GM21526 (cell line): Measurements from ENCODE around the gene PIK3AP1.
"Not testable (repeated sequence)": the region's sequence is repeated elsewhere in the genome, so short reads cannot be mapped to it uniquely, and the experiment has no call there.

ENCODE experiments used
- ATAC-seq: cut with Tn5 transposase; IDR thresholded peaks from one replicate; pipeline ENCODE4 v1.9.1; 2021; ENCODE audit warnings: moderate library complexity; ENCODE audit not compliant: unreplicated experiment, low FRiP score

PIK3AP1 gene

DNA sequence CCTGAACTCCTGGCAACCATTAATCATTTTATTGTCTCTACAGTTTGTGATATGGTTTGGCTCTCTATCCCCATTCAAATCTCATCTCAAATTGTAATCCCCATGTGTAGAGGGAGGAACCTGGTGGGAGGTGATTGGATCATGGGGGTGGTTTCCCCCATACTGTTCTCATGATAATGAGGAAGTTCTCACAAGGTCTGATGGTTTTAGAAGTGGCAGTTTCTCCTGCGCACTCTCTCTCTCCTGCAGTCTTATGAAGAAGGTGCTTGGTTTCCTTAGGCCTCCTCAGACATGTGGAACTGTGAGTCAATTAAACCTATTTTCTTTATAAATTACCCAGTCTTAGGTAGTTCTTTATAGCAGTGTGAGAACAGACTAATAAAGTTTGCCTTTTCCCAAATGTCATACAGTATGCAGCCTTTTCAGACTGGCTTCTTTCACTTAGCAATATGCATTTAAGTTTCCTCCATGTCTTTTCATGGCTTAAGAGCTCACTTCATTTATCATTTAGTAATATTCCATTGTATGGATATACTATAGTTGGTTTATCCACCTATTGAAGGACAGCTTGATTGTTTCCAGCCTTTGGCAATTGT is 17.1 kb upstream of the PIK3AP1 start:
- not testable (repeated sequence) for ATAC-seq

DNA sequence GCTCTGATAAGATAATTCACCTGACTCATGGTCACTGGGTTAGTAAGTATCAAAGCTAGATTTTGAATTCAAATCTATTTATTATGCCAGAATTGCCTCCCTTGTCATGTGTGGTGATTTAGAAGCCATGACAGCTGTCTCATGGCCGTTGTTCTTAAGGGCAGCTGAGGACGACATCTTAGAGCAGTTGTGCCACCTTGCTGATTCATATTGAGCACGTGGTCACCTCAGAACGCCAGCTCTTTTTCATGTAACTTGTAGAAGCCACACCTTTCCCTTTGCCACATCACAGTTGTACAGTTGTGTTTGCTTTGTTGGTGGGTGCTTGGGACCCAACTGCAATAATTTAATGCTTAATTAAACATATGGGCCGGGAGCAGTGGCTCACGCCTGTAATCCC is 4.3 kb upstream of the PIK3AP1 start:
- ATAC-seq, result no peak

DNA sequence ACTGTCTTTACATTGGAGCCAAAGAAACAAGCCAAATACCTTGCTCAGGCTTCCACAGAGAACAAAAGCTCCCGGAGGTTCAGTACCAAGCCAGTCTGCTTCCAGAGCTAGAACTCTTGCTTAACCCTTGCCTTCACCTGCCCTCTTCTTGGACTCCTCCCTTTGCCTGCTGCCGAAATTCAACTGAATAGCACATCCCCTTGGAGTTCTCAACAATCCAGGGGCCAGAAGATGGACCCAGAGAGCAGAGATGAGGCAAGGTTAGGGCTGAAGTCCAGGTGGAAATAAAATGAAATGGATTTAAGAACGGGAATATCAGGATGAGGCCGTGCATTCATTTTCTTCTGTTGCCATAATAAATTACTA is 876 bp upstream of the PIK3AP1 start:
- ATAC-seq, result no peak

DNA sequence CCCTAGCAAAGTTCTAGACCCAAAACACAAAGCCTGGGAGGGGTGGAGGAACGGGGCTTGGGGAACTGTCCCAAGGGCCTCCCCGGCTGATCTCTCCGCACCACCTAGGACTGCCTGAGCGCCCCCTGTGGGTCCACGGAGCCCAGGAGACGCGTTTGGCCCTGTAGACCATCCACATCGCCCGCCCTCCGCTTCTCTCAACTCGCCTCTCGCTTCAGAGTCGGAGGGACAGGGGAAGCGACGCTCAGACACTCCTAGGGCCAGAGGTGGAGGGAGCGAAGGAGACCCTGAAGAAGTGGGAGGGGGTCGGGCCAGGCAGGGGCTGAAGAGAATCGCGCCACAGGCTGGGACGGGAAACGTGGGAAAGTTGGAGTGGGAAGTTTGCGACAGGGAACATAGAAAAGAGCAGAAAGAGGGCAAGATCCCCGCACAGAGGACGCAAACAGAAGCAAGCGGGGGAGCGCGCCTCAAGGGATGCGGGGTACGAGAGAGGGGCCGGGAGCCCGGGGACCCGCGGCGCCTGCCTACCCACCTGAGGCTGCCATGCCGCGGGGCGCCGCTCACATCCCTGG is 378 bp downstream of the PIK3AP1 start:
- ATAC-seq, result peak; percentile 57

DNA sequence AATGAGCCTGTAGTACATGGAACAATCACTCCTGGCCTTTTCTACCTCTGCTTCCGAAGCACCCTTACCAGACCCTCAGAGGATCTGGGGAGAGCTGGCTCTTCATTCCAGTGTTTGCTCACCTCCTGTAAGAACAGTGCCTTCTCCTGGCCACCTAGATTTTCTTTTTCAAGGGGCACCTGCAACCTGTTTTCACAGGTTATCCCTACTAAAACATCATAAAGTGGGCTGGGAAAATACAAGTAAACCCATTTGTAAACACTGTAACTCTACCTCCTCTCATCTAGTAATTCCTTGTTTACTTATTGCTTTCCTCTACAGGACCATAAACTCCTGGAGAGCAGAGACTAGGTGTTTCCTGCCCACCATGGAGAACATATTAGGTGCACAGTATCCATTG is 1.1 kb downstream of the PIK3AP1 start:
- no peak for ATAC-seq

DNA sequence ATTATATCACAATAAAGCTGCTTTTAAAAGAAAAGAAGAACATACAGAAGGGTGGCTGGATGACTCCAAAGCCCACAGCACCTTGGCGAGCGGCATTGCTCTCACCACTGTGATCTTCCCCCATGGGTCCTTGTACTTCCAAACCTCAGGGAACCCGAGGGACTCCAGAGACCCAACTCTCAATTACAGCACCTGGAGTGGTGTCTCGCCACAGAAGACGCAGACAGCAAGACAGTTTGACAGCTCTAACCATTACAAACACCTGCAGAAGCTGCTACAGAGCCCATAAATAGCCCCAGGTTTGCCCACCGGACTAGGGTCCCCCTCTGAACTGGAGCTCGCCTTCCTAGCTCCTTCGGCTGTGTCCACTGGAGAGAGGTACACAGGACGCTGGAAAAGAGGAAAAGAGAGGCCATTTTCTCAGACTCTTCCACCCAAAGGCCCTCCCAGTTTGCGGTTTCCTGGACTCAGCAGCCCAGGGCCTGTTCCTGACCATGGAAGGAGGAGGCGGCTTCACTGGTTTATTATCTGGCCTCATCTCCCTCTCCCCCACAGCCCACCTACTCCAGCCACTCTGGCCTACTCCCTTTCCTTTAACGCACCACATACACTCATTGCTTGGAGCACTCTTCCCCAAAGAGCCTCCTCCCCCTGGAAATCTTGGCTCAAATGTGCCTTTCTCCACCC is 1.9 kb downstream of the PIK3AP1 start:
- ATAC-seq, result no peak

DNA sequence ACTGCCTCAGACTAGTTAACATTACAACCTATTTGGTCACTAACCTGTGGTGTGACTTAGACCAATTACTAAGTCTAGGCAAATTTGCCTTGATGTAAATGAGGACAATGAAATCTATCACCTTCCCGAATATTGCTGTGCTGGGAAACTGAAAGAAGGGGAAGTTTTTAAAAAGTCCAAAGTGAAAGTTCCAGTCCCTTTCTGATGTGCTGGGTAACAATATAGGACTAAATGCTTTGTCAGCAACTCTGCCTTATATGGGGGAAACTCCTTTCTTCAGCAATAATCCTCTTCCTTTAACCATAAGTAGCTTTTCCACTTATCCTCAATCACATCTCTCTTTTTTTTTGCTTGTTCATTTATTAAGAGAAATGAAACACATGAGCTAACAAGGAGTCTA is 3.9 kb downstream of the PIK3AP1 start:
- ATAC-seq, result no peak

DNA sequence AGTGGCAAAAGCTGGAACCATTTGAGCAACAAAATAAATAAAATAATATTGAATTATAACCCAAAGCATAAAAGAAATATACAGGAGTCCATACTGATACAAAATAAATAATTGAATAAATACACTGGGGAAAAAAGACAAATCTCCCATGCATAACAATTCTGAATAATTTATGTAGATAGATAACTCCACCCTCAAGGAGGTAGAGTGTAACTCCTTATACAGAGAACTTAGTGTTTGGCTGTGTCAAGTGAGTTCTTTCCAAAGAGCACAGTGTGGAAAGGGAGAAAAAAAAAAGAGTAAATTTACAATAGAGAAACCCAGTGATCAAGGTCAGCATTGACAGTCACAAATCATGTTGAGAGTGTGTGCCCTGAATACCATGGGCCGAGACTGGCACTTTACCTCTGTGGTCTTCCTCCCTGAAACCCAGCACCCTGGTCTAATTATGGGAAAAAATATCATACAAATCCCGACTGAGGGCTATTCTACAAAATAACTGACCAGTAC is 5.5 kb downstream of the PIK3AP1 start:
- ATAC-seq, result no peak

DNA sequence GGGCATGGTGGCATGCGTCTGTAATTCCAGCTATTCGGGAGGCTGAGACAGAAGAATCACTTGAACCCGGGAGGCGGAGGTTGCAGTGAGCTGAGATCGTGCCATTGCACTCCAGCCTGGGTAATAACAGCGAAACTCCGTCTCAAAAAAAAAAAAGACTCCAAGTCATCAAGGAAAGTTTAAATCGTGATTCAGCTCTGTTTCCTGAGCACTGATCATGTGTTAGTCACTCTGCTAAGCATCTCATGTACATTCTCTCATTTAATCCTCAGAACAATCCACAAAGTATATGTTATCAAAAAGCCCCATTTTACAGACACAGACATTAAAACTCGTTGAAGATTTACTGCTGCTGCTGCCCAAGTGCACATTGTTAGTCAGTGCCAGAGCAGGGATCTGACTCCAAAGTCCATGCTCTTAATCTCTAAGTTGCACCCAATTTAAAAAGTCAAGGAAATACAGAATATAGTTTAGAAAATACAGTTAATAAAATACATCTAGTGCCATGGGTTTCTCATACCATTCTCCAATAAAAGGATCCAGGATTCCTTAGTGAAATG is 6.2 kb downstream of the PIK3AP1 start:
- no peak for ATAC-seq

DNA sequence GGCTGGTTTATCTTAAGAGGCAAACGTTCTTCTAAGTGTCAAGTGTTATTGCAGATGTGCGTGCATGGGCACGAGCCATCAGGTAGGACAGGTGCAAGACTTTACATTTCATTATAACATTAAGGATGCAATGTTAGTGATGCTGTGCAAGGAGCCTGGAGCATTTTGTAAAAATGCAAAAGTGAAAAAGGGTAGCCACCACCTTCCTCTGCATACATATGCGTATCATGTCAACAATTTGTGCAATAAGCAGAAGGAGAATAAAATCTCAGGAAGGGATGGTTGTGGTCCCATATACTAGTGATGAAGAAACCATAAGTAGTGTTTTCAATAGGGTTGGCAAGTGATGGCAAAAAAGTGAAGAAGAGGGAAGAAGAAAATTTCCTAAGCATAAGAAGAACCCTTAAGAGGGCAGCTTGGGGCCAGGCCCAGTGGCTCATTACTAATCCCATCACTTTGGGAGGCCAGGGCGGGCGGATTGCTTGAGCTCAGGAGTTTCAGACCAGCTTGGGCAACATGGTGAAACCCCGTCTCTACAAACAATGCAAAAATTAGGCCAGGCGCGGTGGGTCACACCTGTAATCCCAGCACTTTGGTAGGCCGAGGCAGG is 7.5 kb downstream of the PIK3AP1 start:
- ATAC-seq, result no peak

DNA sequence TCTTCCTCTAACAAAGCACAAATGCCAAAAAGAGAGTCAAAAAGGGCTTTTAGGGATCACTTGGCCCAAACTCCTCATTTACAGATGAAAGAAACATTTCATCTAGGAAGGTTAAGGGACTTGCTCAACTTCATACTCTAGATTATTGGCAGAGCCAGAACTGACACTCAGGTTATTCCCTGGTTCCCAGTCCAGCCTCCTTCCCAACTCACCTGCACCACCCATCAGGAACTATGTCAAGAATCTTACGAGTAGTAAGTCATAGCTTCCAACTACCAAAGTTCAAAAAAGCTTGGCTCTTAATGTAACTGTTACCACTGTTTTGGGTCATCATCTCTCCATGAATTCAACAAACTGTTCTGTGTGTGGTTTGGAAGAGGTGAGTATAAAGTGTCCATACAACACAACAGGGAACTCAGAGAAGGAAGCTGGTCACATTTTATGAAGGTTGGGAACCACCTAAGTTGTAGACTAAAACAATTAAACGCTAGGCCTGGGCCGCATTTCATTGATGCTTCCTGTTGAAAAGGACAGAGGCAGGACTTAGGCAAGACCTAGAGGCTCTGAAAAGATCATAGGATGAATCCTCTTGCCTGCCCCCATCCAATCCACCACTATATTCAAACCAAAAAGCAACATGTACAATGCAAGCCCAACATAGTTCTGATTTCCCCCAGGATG is 9.1 kb downstream of the PIK3AP1 start:
- ATAC-seq, result no peak

DNA sequence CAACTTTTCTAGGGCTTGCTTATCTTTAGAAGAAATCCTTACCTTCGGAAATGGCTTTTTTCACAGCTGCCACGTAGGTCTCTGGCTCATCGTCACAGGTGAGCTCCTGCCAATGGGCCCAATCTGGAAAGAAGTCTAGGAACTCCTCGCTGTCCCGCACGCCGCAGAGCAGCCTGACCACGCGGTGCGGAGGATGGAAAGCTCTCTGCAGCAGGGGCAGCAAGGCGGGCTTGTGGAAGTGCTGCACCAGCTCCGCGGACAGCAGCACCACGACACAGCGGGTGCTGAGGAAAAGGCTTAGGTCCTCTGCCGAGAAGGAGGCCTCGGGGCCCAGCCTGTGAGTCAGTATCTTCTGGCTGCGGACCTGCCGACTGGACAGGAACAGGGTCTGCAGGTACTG is 10.8 kb downstream of the PIK3AP1 start:
- no peak for ATAC-seq

DNA sequence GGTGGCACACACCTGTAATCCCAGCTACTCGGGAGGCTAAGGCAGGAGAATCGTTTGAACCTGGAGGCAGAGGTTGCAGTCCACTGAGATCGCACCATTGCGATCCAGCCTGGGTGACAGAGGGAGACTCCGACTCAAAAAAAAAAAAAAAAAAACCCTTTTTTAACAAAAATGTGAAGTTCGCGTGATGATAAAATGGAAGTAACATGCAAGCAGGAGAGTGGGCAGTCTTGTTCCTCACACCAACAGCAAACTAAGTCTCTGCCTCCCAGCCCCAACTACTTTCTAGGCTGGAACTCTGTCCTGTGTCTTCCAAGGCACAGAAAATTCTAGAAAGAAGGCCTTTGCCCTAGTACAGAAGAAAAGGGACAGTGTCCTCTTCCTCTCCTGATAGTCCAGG is 11.3 kb downstream of the PIK3AP1 start:
- ATAC-seq, result no peak

DNA sequence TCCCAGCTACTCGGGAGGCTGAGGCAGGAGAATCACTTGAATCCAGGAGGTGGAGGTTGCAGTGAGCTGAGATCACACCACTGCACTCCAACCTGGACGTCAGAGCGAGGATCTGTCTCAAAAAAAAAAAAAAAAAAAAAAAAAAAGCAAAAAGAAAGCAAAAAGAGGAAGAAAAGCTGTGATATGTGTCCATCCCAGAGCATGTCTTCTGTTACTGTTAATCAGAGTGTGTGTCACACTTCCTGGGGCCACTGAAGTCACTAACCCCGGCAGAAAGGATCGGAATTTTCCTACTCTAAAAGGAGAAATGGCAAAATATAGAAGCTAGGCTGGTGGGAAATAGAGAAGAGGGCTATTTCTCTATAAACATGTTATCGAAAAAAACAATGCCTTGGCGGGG is 11.9 kb downstream of the PIK3AP1 start:
- ATAC-seq, result no peak

DNA sequence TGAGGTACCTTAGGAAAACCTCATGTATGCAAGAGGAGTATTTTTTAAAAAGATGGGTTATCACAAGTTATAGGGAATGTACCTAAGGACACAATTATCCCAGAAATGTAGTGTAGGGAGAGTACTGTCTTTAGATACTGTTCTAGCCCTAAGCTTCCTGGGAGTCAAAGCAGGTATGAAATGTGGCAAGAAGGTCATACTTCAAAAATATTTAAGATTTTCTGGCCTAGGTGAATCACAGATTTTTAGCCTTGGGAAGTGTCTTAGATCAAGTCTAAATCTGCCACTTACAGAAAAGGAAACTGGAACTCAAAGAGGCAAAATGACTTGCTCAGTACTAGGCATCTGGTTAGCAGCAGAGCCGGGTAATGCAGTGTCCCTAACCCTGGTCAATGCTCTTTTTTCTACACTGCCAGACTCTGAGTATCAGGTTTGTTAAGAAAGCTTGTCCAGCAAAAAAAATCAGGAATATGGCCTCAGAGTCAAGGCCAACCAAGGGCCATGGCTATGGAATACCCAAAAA is 13.9 kb downstream of the PIK3AP1 start:
- ATAC-seq, result no peak

DNA sequence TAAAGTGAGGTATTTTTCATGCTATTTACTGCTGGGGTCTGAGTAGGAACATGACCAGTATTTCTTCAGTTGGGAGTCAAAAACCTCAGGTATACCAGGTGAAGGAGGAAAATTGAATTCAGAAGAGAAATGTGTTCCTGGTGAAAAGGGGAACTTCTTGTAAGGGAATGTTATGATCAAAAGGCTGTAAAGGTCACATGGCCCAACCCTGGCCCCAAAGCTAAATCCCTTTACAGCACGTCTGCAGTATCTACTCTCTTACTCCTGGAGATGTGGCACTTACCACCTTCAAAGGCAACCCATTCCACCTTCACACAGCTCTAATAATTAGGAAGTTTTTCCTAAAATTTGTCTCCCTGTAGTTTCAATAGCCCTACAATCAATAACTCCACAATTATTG is 15.2 kb downstream of the PIK3AP1 start:
- no peak for ATAC-seq

DNA sequence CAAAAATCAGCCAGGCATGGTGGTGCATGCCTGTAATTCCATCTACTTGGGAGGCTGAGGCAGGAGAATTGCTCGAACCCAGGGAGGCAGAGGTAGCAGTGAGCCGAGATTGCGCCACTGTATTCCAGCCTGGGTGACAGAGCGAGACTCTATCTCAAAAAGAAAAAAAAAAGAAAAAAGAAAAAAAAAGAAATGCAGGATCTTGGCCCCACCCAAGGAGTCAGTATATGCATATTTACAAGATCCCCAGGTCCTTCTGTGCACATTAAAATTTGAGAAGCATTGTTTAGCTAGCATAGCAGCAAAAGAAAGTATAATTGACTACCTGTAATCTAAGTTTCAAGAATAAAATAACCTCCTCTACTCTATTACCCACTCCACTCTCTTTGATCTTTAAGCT is 15.8 kb downstream of the PIK3AP1 start:
- no peak for ATAC-seq

DNA sequence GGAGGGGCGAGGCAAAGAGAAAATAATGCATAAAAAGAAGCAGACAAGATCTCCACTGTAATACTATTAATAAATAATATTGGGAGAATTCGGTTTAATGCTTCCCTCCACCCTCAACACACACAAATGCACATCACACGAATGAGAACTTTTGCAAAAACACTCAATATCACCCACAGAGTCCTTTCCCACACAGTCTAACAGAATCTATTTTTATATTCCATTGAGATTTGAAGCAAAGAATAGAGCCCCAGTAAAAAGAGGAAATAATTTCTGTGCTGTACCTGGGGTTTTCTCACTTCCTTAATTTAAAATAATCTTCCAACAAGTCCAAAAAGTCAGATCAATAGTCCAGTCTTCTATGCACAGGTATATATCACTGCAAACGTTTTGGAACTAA is 17.0 kb downstream of the PIK3AP1 start:
- no peak for ATAC-seq

DNA sequence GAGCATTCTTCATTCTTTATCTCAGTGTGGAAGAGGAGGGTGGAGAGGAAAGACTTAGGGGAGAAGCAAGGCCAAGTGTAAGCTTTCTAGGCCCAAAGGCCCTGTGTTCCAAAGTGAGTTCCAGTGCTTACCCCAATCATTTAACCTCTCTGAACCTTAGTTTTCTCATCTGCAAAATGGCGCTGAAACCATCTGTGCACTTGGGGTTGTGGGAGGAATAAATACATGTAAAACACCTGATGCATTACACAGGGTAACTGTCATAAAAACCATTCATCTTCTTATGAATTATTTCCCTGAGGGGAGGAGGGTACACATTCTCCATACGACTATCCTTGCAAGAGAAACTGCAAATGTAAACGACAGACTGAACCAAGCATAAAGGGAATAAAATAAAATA is 19.0 kb downstream of the PIK3AP1 start:
- ATAC-seq, result no peak

DNA sequence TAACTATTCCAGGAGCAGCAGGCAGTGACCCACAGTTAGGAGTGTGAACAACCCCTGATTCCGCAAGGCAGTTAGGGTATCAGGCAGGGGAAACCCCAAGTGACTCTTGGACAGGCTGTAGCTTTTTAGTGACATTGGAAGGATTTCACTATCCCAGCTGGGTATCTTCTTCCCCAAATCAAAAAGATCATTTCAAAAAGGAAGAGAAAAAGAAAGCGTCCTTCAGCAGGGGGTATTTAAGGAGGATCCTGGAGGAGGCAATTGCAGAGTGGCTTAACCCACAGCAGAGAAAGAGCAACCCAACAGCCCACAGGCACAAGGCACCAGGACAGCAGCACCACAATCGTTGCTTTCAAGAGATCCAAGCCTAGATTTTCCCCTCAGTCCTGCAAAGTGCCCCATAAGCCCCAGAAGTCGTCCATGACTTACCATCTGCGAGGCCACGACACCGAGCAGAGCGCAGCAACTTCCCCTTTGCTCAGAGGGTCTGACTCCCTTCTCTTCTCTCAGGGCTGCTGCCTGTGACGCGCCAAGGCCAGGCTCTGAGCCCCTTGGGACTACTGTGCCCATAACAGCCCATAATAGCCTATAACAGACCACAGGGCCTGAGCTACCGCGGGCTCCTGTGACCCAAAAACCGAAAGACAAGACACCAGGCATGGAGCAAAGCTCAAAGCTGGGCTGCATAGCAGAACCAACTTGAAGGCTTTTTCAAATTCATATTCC is 19.8 kb downstream of the PIK3AP1 start:
- ATAC-seq, result peak; percentile 65
